ENCODE measurements around the gene ADAMTS13. TPM values are rescaled to one million over a fixed set of nuclear protein-coding genes. Genes with fewer than 3 reads are reported as not detected.

ADAMTS13 gene
- total RNA-seq, 1 donor from 2014 or later, result 2.2 TPM

Other genes with a start within 250 kb of the ADAMTS13 start
- not detected for gene OBP2B, start 213.1 kb upstream of the ADAMTS13 start, total RNA-seq
- under 0.01 TPM for gene ABO, start 147.2 kb upstream of the ADAMTS13 start, total RNA-seq
- gene SURF6, start 86.2 kb upstream of the ADAMTS13 start, total RNA-seq, result 14.7 TPM
- gene MED22, start 74.2 kb upstream of the ADAMTS13 start, total RNA-seq, result 17.9 TPM
- 1,058 TPM for gene RPL7A, start 74.1 kb upstream of the ADAMTS13 start, total RNA-seq
- 11.1 TPM for gene SURF1, start 65.9 kb upstream of the ADAMTS13 start, total RNA-seq
- gene SURF2, start 65.8 kb upstream of the ADAMTS13 start, total RNA-seq, result 9.7 TPM
- 88.6 TPM for gene SURF4, start 46.3 kb upstream of the ADAMTS13 start, total RNA-seq
- gene STKLD1, start 46.0 kb upstream of the ADAMTS13 start, total RNA-seq, result 1.6 TPM
- gene REXO4, start 4.4 kb upstream of the ADAMTS13 start, total RNA-seq, result 15.1 TPM
- gene CACFD1, start 37.6 kb downstream of the ADAMTS13 start, total RNA-seq, result 19.0 TPM
- gene SLC2A6, start 56.7 kb downstream of the ADAMTS13 start, total RNA-seq, result 17.2 TPM
- not detected for gene MYMK, start 102.6 kb downstream of the ADAMTS13 start, total RNA-seq
- 3.3 TPM for gene ADAMTSL2, start 112.3 kb downstream of the ADAMTS13 start, total RNA-seq
- gene FAM163B, start 187.0 kb downstream of the ADAMTS13 start, total RNA-seq, result 16.5 TPM
- not detected for gene DBH, start 214.0 kb downstream of the ADAMTS13 start, total RNA-seq